NCI-H2171 treated with DMSO at 0.1 percent for 48 hours (cell line): ENCODE measurements around the gene CLIP2.
"Not testable (repeated sequence)": the region's sequence is repeated elsewhere in the genome, so short reads cannot be mapped to it uniquely, and the experiment has no call there.

Experiments used
- DNase-seq: peaks from one replicate; lab custom pipeline; 2025; lab: John Stamatoyannopoulos, UW

The CLIP2 gene

DNA sequence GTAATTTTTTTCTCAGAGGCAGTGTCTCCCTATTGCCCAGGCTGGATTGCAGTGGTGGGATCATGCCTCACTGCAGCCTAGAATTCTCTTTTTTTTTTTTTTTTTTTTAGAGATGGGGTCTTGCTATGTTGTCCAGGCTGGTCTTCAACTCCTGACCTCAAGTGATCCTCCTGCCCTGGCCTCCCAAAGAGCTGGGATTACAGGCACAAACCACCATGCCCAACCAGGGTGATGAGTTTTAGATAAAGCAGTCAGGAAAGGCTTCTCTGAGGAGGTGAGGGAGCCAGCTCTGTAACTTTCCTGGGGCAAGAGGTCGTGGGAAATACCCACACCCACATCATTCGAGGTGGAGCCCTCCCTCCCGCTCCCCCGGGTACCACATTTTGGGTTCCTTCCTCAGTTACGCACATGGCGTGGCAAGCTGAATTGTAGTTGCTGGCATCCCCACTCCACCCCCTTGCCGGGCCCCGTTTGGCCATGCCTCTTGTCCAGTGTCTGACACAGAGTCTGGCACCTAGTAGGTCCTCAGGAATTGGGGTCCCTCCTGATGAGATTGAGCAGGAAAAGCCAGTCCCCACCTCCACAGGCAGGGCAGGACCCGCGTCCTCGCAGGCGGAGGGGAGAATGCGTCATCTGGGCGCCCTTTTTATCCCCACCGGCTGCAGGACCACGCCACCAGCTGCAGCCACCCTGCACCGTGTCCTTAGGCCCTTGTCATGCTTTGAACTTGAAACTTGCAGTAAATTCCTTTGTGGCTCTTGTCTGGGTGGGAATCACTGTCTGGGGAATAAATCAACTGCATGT, 43.4 kb downstream of the CLIP2 start:
- DNase-seq, result no peak

- no peak for DNase-seq
Observed at GRCh38 chr7:74334030-74334429, 44.8 kb downstream of the CLIP2 start.

- DNase-seq, result no peak
Observed at GRCh38 chr7:74337926-74338325, 48.7 kb downstream of the CLIP2 start.

DNA sequence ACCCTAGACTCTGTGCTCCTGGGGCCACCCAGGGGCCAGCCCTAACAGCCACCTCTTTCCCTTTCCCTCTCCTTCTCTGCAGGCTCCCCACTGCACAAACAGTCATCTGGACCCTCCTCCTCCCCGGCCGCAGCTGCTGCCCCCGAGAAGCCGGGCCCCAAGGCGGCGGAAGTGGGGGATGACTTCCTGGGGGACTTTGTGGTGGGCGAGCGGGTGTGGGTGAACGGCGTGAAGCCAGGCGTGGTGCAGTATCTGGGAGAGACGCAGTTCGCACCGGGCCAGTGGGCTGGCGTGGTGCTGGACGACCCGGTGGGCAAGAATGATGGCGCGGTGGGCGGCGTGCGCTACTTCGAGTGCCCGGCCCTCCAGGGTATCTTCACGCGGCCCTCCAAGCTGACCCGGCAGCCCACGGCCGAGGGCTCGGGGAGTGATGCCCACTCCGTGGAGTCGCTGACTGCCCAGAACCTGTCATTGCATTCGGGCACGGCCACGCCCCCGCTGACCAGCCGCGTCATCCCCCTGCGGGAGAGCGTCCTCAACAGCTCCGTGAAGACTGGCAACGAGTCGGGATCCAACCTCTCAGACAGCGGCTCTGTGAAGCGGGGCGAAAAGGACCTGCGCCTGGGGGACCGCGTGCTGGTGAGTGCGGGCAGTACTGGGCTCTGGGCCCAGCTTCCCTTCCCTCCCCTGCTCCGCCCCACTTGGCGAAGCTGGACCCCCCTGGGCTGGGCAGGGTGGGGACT, 49.3 kb downstream of the CLIP2 start:
- no peak for DNase-seq

- DNase-seq, result not testable (repeated sequence)
Observed at GRCh38 chr7:74339648-74340047, 50.4 kb downstream of the CLIP2 start.

- DNase-seq, result no peak
Observed at GRCh38 chr7:74343281-74344131, 54.3 kb downstream of the CLIP2 start.

DNA sequence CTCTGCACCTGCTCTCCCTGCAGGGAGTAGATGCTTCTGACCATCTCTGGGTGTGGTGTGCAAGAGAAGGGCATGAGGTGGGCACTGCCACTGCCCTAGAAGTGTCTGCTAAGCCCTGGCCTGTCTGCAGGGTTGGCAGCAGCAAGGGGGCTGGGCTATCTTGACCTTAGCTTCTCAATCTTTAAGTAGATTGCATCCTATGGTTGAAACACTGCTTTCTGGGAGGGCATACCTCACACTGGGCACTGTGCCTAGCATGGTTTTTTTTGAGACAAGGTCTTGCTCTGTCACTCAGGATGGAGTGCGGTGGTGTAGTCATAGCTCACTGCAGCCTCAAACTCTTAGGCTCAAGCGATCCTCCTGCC, 54.9 kb downstream of the CLIP2 start:
- no peak for DNase-seq

DNA sequence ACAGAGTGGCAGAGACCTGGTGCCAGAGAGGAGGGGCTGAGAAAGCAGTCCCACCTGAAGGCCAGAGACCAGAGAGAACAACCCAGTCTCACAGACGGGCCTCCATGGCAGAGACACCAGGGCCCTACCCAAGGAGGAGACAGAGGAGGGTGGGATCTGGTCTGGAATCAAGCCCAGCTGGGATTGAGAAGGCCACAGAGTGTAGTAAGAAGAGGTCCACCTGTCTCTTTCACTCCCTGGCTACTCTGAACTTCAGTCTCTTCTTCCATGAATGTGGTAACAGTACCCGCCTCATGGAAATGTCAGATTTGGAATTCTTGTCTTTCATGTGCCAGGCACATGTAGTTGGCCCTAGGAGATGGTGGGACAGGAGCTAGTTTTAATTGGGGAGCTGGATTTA, 55.6 kb downstream of the CLIP2 start:
- no peak for DNase-seq

- no peak for DNase-seq
Observed at GRCh38 chr7:74345970-74346369, 56.8 kb downstream of the CLIP2 start.

- no peak for DNase-seq
Observed at GRCh38 chr7:74349621-74350020, 60.4 kb downstream of the CLIP2 start.

DNA sequence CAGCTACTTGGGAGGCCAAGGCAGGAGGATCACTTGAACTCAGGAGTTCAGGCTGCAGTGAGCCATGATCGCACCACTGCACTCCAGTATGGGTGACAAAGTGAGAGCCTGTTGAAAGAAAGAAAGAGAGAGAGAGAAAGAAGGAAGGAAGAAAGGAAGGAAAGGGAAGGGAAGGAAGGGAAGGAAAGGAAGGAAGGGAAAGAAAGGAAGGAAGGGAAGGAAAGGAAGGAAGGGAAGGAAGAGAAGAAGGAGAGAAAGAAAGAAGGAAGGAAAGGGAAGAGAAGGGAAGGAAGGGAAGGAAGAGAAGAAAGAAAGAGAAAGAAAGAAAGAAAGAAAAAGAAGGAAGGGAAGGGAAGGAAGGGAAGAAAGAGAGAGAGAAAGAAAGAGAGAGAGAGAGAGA, 61.5 kb downstream of the CLIP2 start:
- DNase-seq, result no peak

GRCh38 chr7:74351836-74352235, 62.6 kb downstream of the CLIP2 start:
- DNase-seq, result no peak

DNA sequence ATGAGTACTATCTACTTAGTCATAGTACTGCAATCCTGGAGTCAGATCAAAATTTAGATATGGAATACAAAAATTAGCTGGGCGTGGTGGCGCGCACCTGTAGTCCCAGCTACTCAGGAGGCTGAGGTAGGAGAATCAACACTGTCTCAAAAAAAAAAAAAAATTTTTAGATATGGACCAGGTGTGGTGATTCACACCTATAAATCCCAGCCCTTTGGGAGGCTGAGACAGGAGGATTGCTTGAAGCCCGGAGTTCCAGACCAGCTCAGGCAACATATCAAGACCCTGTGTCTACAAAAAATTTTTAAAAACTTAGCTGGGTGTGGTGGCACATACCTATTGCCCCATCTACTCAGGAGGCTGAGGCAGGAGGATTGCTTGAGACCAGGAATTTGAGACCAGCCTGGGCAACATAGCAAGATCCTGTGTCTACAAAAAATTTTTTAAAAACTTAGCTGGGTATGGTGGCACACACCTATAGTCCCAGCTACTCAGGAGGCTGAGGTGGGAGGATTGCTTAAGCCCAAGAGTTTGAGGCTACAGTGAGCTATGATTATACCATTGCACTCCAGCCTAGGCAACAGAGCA, 63.4 kb downstream of the CLIP2 start:
- not testable (repeated sequence) for DNase-seq

DNA sequence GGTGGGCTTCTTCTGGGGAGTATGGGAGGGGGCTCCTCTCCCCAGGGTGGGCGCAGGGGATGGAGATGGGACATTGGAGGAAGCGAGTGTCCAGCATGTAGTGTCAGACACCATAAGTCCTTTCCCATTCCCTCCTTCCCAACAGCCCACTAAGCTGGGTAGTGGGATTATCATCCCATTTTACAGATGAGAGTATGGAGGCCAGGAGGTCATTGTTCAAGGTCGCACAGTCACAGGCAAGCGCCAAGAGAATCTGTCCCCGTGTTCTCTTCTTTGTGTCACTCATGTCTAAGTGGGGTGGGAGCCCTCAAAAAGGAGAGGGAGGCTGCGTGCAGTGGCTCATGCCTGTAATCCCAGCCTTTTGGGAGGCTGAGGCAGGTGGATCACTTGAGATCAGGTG, 64.8 kb downstream of the CLIP2 start:
- DNase-seq, result no peak

- DNase-seq, result no peak
Observed at GRCh38 chr7:74355091-74355490, 65.9 kb downstream of the CLIP2 start.

DNA sequence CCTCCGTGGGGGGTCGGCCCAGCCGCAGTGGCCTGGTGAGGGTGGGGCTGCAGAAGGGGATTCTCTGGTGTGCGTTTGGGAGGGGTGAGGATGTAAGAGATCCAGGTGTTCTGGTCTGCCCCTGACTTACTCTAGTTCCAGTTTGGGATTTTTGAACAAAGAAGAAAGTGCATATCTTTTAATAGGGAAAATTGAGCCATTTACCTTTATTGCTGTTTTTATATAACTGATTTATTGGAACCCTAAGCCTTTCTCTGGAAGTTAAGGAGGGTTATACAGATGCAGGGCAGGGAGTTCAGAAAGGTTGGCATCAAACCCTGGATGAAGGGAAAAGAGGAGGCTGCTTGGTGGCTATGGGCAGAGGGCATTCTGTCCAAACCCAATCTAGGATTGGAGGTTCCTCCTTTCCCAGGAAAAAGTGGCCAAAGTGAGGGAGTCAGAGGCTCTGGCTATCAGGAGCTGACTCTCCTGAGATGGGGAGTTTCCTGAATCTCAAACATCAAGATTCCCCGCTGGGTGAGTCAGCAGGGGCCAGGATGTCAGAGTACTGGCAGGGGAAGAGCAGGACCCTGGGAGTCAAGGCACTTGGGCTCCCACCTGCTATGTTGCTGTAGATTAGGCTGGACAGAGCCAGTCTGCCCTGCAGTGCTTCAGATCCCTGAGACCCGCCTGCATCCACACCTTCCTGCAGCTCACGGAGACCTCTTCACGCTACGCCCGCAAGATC, 67.5 kb downstream of the CLIP2 start:
- no peak for DNase-seq

DNA sequence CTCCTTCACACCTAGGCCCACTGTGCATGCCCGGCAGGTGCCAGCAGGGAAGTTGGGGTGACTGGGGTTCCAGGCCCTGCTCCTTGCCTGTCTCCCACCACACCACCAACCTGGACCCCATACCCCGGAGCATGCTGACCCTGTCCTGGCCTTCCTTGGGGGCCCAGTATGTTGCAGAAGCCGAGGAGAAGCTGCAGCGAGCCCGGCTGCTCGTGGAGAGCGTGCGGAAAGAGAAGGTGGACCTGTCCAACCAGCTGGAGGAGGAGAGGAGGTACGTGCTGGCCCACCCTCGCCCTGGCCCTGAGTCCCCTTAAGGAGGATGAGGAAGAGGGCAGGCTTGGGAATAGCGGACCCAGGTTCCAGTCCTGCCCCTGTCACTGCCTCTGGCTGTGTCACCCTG, 70.8 kb downstream of the CLIP2 start:
- DNase-seq, result no peak

GRCh38 chr7:74362266-74362665, 73.1 kb downstream of the CLIP2 start:
- no peak for DNase-seq

GRCh38 chr7:74364061-74364460, 74.9 kb downstream of the CLIP2 start:
- DNase-seq, result no peak

GRCh38 chr7:74365322-74366022, 76.3 kb downstream of the CLIP2 start:
- DNase-seq, result peak; percentile 80
